IMR-90 (cell line): ENCODE data around the gene UBAC1.

Experiments
- CHD1 ChIP-seq: IDR thresholded peaks from 2 replicates; pipeline ENCODE4 v1.6.1; 2012; ENCODE audit warnings: low read depth, low read length, improper control_type of control experiment
- CTCF ChIP-seq: conservative IDR thresholded peaks from 2 replicates; pipeline ENCODE4 v1.5.1; 2012; ENCODE audit warnings: mild to moderate bottlenecking, low read depth, low read length, improper control_type of control experiment
- MAFK ChIP-seq: IDR thresholded peaks from 2 replicates; pipeline ENCODE4 v1.6.1; 2012; ENCODE audit warnings: low read depth, low read length, improper control_type of control experiment
- POLR2A ChIP-seq: IDR thresholded peaks from 2 replicates; pipeline ENCODE4 v1.6.1; 2012; ENCODE audit warnings: mild to moderate bottlenecking, low read depth, low read length
- RAD21 ChIP-seq: IDR thresholded peaks from 2 replicates; pipeline ENCODE4 v1.6.1; 2012; ENCODE audit warnings: low read length, improper control_type of control experiment
- SMC3 ChIP-seq: fragments of 150-350 bp; IDR thresholded peaks from 2 replicates; pipeline ENCODE4 v1.6.1; 2016; ENCODE audit warnings: low read depth, mild to moderate bottlenecking, antibody characterized with exemption, low read length, moderate library complexity
- USF2 ChIP-seq: fragments of 150-350 bp; IDR thresholded peaks from 2 replicates; pipeline ENCODE4 v1.6.1; 2017; ENCODE audit warnings: mild to moderate bottlenecking, antibody characterized with exemption, low read length, low read depth

GRCh38 chr9:135971892-135972291, 10.7 kb upstream of the UBAC1 start:
- no peak for TF ChIP-seq SMC3
- TF ChIP-seq MAFK: no peak
- TF ChIP-seq CTCF: no peak
- TF ChIP-seq USF2: no peak
- TF ChIP-seq POLR2A: no peak
- no peak for TF ChIP-seq RAD21
- TF ChIP-seq CHD1: no peak
